H9 (cell line): ENCODE measurements around the gene COL8A1. TPM values are rescaled to one million over a fixed set of nuclear protein-coding genes. Genes with fewer than 3 reads are reported as not detected.

ENCODE experiments used
- DNase-seq: peaks from one replicate; pipeline ENCODE4 v3.0.0-alpha.2; 2017
- H2AFZ ChIP-seq: one replicate; pipeline ENCODE4 v1.6.1; 2013; ENCODE audit warnings: mild to moderate bottlenecking, low read length, control low read depth, moderate library complexity
- H2AK5ac ChIP-seq: 2 replicates; pipeline ENCODE4 v1.6.1; 2013; ENCODE audit warnings: low read length, control low read depth, mixed read lengths; ENCODE audit not compliant: insufficient read length
- H2BK120ac ChIP-seq: one replicate; pipeline ENCODE4 v1.6.1; 2013; ENCODE audit warnings: low read depth, mild to moderate bottlenecking, low read length, control low read depth, inconsistent platforms; ENCODE audit not compliant: poor library complexity, severe bottlenecking
- H2BK12ac ChIP-seq: 2 replicates; pipeline ENCODE4 v1.6.1; 2013; ENCODE audit warnings: low read length, control low read depth, mixed read lengths, low read depth; ENCODE audit not compliant: insufficient read length
- H2BK15ac ChIP-seq: 2 replicates; pipeline ENCODE4 v1.6.1; 2013; ENCODE audit warnings: low read depth, low read length, control low read depth
- H2BK20ac ChIP-seq: one replicate; pipeline ENCODE4 v1.6.1; 2013; ENCODE audit warnings: low read depth, mild to moderate bottlenecking, low read length, control low read depth, inconsistent platforms; ENCODE audit not compliant: poor library complexity, severe bottlenecking
- H2BK5ac ChIP-seq: 2 replicates; pipeline ENCODE4 v1.6.1; 2013; ENCODE audit warnings: low read length, control low read depth, mixed read lengths; ENCODE audit not compliant: insufficient read length
- H3K14ac ChIP-seq: 2 replicates; pipeline ENCODE4 v1.6.1; 2013; ENCODE audit warnings: low read length, control low read depth; ENCODE audit not compliant: insufficient read depth
- H3K18ac ChIP-seq: 2 replicates; pipeline ENCODE4 v1.6.1; 2013; ENCODE audit warnings: low read depth, mild to moderate bottlenecking, mixed read lengths, low read length, control low read depth; ENCODE audit not compliant: insufficient read length
- H3K23ac ChIP-seq: 2 replicates; pipeline ENCODE4 v1.6.1; 2013; ENCODE audit warnings: low read length, control low read depth, mixed read lengths, low read depth; ENCODE audit not compliant: insufficient read length
- H3K23me2 ChIP-seq: 2 replicates; pipeline ENCODE4 v1.6.1; 2013; ENCODE audit warnings: low read depth, mild to moderate bottlenecking, mixed read lengths, low read length, control low read depth; ENCODE audit not compliant: insufficient read length, poor library complexity, severe bottlenecking
- H3K27ac ChIP-seq: 2 replicates; pipeline ENCODE4 v1.5.1; 2013; ENCODE audit warnings: low read length, control low read depth, mixed read lengths, low read depth; ENCODE audit not compliant: insufficient read length
- H3K27me3 ChIP-seq: 2 replicates; pipeline ENCODE4 v1.6.1; 2013; ENCODE audit warnings: low read length, control low read depth, inconsistent platforms; ENCODE audit not compliant: insufficient read depth
- H3K4ac ChIP-seq: 2 replicates; pipeline ENCODE4 v1.6.1; 2013; ENCODE audit warnings: low read depth, mild to moderate bottlenecking, control low read depth, inconsistent platforms, low read length, moderate library complexity
- H3K4me1 ChIP-seq: 2 replicates; pipeline ENCODE4 v1.6.1; 2013; ENCODE audit warnings: low read length, control low read depth, inconsistent platforms; ENCODE audit not compliant: insufficient read depth
- H3K4me2 ChIP-seq: 2 replicates; pipeline ENCODE4 v1.6.1; 2013; ENCODE audit warnings: low read length, control low read depth, mixed read lengths; ENCODE audit not compliant: insufficient read length, insufficient read depth
- H3K56ac ChIP-seq: 2 replicates; pipeline ENCODE4 v1.6.1; 2013; ENCODE audit warnings: low read depth, mild to moderate bottlenecking, mixed read lengths, low read length, control low read depth; ENCODE audit not compliant: insufficient read length
- H3K79me1 ChIP-seq: 2 replicates; pipeline ENCODE4 v1.6.1; 2013; ENCODE audit warnings: low read depth, mild to moderate bottlenecking, moderate library complexity, low read length, control low read depth, inconsistent platforms; ENCODE audit not compliant: insufficient read depth, poor library complexity, severe bottlenecking
- H3K79me2 ChIP-seq: 2 replicates; pipeline ENCODE4 v1.6.1; 2013; ENCODE audit warnings: low read length, control low read depth, inconsistent platforms; ENCODE audit not compliant: insufficient read depth
- H3K9ac ChIP-seq: 2 replicates; pipeline ENCODE4 v1.6.1; 2013; ENCODE audit warnings: low read length, control low read depth, mixed read lengths; ENCODE audit not compliant: insufficient read length; ENCODE audit errors: extremely low read depth
- H3K9me3 ChIP-seq: one replicate; pipeline ENCODE4 v1.6.1; 2013; ENCODE audit warnings: low read depth, low read length, inconsistent platforms; ENCODE audit not compliant: control insufficient read depth
- H3T11ph ChIP-seq: one replicate; pipeline ENCODE4 v1.6.1; 2013; ENCODE audit warnings: mild to moderate bottlenecking, low read length, control low read depth, inconsistent platforms
- H4K20me1 ChIP-seq: one replicate; pipeline ENCODE4 v1.6.1; 2013; ENCODE audit not compliant: control insufficient read depth, insufficient read length, insufficient read depth
- H4K5ac ChIP-seq: 2 replicates; pipeline ENCODE4 v1.6.1; 2013; ENCODE audit warnings: low read depth, mild to moderate bottlenecking, mixed read lengths, low read length, control low read depth; ENCODE audit not compliant: insufficient read length
- H4K8ac ChIP-seq: replicated peaks from 2 replicates; pipeline ENCODE4 v1.6.1; 2013; ENCODE audit warnings: low read length, control low read depth, mixed read lengths, low read depth; ENCODE audit not compliant: insufficient read length
- H4K91ac ChIP-seq: 2 replicates; pipeline ENCODE4 v1.6.1; 2013; ENCODE audit warnings: low read depth, mild to moderate bottlenecking, moderate library complexity, mixed read lengths, low read length, control low read depth; ENCODE audit not compliant: insufficient read length
- H3K27ac Mint-ChIP-seq, 3 experiments: 2 replicates in 2 of 3; 3 replicates in 1 of 3; pipeline ENCODE4 v1.8.0; 2020 to 2021; ENCODE audit warnings: mixed read lengths in 3 of 3, mild to moderate bottlenecking in 1 of 3, moderate library complexity in 1 of 3
- H3K27me3 Mint-ChIP-seq: 2 replicates; pipeline ENCODE4 v1.8.0; 2021; ENCODE audit warnings: low read depth, mild to moderate bottlenecking, moderate library complexity, mixed read lengths
- H3K36me3 Mint-ChIP-seq, 3 experiments: 2 replicates in 2 of 3; 3 replicates in 1 of 3; pipeline ENCODE4 v1.8.0; 2020 to 2021; ENCODE audit warnings: low read depth in 3 of 3, mixed read lengths in 3 of 3; ENCODE audit not compliant: insufficient read depth in 1 of 3
- H3K4me1 Mint-ChIP-seq, 2 experiments: 2 replicates each; pipeline ENCODE4 v1.8.0; 2020; ENCODE audit warnings: mixed read lengths in 2 of 2
- H3K4me3 Mint-ChIP-seq, 2 experiments: 2 replicates in 1 of 2; 3 replicates in 1 of 2; pipeline ENCODE4 v1.8.0; 2020 to 2021; ENCODE audit warnings: mild to moderate bottlenecking in 2 of 2, mixed read lengths in 2 of 2, moderate library complexity in 1 of 2
- H3K9me3 Mint-ChIP-seq, 2 experiments: 2 replicates in 1 of 2; 3 replicates in 1 of 2; pipeline ENCODE4 v1.8.0; 2020; ENCODE audit warnings: mild to moderate bottlenecking in 2 of 2, mixed read lengths in 2 of 2, moderate library complexity in 1 of 2
- WGBS: extraction: QIAGEN DNeasy Blood & Tissue Kit; methylation state at CpG from one replicate; pipeline ENCODE4 v1.1.7; 2013; ENCODE audit warnings: missing lambda C conversion rate, low lambda C conversion rate, mixed read lengths; ENCODE audit not compliant: insufficient read length; ENCODE audit errors: extremely low coverage; 5-methylcytosine and 5-hydroxymethylcytosine counted together
- total RNA-seq: library from RNA; stranded (reverse); gene quantifications from 2 replicates; pipeline ENCODE4 v1.2.1, GENCODE V29; 2021
- TF ChIP-seq, protein P1 (sequence below): fragments of 200-600 bp; sonication (generic); conservative IDR thresholded peaks from 3 replicates; pipeline ENCODE4 v1.8.0; 2021; ENCODE audit warnings: antibody characterized with exemption, mild to moderate bottlenecking

The COL8A1 gene
- total RNA-seq, 1 experiment from 2014 or later: 0.17 TPM

DNA sequence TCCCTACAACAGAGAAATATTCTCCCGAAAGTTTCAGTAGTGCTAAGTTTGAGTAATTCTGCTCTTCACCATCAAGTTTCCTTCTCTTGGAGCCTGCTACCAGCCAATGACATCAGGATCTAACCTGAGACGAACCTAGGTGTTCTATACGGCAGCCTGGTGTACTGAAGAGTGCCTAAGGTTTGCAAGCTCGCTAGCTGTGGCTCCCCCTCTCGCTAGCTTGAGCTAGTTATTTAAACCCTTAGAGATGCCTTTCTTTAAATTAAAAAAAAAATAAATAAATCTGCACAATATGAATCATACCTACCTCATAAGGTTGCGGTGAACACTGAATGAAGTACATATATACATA lies 1.4 kb upstream of the COL8A1 start:
- Histone ChIP-seq H3K4ac (no peak overlapping the region), H3K27me3 (peaks cover 5% of the 10 kb centered on the region; the same call in 1 of the 2 replicates), H3K14ac (no peak overlapping the region), H3K9ac (no peak overlapping the region), H3K79me1 (no peaks in the 10 kb centered on the region), H4K20me1 (no peaks in the 10 kb centered on the region), H3K4me2 (peak overlapping the region; percentile 95), H4K8ac (no peak overlapping the region), H2BK120ac (no peak overlapping the region), H3K9me3 (no peaks in the 10 kb centered on the region), H2BK5ac (no peak overlapping the region), H4K5ac (no peak overlapping the region), H3K23ac (no peak overlapping the region), H3K56ac (no peak overlapping the region), H3K79me2 (no peaks in the 10 kb centered on the region), H3K4me1 (peaks cover 12% of the 10 kb centered on the region), H2BK12ac (no peak overlapping the region), H2BK15ac (no peak overlapping the region), H3K18ac (no peak overlapping the region), H2AFZ (no peak overlapping the region), H3T11ph (no peak overlapping the region), H3K27ac (no peak overlapping the region), H2BK20ac (no peak overlapping the region), H4K91ac (no peak overlapping the region), H2AK5ac (no peak overlapping the region), H3K23me2 (peaks cover 19% of the 10 kb centered on the region)
- H3K9me3 Mint-ChIP-seq: no peaks in the 10 kb centered on the region; a peak in 1 of 5 replicates
- peaks cover 50% of the 10 kb centered on the region for H3K27me3 Mint-ChIP-seq
- WGBS: no CpG with 5 or more reads among the region's 6 CpGs
- no peak for DNase-seq
- TF ChIP-seq, protein P1, sequence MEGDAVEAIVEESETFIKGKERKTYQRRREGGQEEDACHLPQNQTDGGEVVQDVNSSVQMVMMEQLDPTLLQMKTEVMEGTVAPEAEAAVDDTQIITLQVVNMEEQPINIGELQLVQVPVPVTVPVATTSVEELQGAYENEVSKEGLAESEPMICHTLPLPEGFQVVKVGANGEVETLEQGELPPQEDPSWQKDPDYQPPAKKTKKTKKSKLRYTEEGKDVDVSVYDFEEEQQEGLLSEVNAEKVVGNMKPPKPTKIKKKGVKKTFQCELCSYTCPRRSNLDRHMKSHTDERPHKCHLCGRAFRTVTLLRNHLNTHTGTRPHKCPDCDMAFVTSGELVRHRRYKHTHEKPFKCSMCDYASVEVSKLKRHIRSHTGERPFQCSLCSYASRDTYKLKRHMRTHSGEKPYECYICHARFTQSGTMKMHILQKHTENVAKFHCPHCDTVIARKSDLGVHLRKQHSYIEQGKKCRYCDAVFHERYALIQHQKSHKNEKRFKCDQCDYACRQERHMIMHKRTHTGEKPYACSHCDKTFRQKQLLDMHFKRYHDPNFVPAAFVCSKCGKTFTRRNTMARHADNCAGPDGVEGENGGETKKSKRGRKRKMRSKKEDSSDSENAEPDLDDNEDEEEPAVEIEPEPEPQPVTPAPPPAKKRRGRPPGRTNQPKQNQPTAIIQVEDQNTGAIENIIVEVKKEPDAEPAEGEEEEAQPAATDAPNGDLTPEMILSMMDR: peak; percentile 31; the same call in 2 of the 3 replicates
- no peak overlapping the region for H3K27ac Mint-ChIP-seq
- no peaks in the 10 kb centered on the region for H3K36me3 Mint-ChIP-seq
- peaks cover 64 to 71% of the 10 kb centered on the region in 2 experiments for H3K4me1 Mint-ChIP-seq
- peak overlapping the region; percentile 70 to 93 for H3K4me3 Mint-ChIP-seq
